A549 (cell line): ENCODE results near the gene GPATCH4.

ENCODE experiments used
- MAX ChIP-seq: IDR thresholded peaks from 2 replicates; pipeline ENCODE4 v1.6.1; 2012
- RCOR1 ChIP-seq: fragments of 150-350 bp; IDR thresholded peaks from 2 replicates; pipeline ENCODE4 v1.6.1; 2014; ENCODE audit warnings: antibody characterized with exemption, low read length, low read depth
- SMC3 ChIP-seq: fragments of >200 bp; sonication (Bioruptor Twin); formaldehyde crosslinking; IDR thresholded peaks from 3 replicates; pipeline ENCODE4 v1.6.1; 2018; ENCODE audit warnings: inconsistent platforms
- TP53 ChIP-seq: fragments of 250-450 bp; sonication (Bioruptor Pico); IDR thresholded peaks from 2 replicates; pipeline ENCODE4 v1.5.0; 2021; ENCODE audit warnings: mild to moderate bottlenecking, moderate library complexity
- ZFP36 ChIP-seq: fragments of 450-650 bp; IDR thresholded peaks from 2 replicates; pipeline ENCODE4 v1.6.1; 2014; ENCODE audit warnings: borderline replicate concordance; ENCODE audit not compliant: partially characterized antibody

- TF ChIP-seq ZFP36 (no peak), SMC3 (no peak), MAX (no peak), RCOR1 (no peak), TP53 (CRISPR knock-in tag) (no peak)
These were observed 49.4 kb downstream of the GPATCH4 start for GRCh38 chr1:156551869-156552268.
